GM21723 (cell line): ENCODE measurements around the gene HADHA.

ENCODE experiments used
- ATAC-seq: cut with Tn5 transposase; IDR thresholded peaks from one replicate; pipeline ENCODE4 v1.9.1; 2021; ENCODE audit warnings: mild to moderate bottlenecking, moderate library complexity; ENCODE audit not compliant: unreplicated experiment

HADHA gene

GRCh38 chr2:26245810-26246209 lies 1.4 kb upstream of the HADHA start:
- ATAC-seq: peak; percentile 58

- ATAC-seq: peak; percentile 12
Observed at GRCh38 chr2:26245231-26245732, 850 bp upstream of the HADHA start.

DNA sequence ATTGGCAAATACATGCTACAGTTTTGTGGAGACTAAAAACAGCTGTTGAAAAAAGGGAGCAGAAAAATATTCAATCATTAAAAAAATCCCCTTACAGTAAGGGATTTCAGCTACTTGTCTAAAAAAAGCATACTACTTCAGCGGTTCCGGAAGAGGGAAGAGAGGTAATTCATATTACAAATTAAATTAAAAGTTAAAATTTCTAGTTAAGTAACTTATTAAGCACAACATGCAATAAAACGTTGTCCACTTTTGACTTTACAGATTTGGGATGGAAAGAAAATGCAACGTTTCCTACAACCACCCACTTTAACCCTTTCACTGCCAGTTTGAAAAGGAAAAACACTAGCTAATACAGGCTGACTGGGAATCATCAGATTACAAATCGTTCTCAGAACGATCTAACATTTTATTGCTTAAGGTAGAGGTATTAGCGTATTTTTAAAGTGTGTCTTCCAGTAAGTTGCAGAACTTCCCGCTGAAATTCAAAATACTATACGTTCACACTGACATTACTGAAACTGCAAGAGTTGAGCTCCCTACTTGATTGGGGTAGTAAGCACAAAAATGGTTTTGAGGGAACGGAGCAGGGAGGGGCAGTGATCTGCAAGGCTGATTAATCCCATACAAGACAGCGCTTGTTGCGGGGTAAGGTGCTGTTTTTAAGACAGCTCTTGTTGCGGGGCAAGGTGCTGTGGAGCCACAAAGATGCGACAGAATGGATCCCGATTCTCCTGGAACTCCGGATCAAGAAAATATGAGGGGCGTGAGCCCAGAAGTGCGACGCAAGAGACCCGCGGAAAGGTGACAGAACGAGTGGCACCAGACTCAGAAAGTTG lies 743 bp downstream of the HADHA start:
- ATAC-seq: no peak

DNA sequence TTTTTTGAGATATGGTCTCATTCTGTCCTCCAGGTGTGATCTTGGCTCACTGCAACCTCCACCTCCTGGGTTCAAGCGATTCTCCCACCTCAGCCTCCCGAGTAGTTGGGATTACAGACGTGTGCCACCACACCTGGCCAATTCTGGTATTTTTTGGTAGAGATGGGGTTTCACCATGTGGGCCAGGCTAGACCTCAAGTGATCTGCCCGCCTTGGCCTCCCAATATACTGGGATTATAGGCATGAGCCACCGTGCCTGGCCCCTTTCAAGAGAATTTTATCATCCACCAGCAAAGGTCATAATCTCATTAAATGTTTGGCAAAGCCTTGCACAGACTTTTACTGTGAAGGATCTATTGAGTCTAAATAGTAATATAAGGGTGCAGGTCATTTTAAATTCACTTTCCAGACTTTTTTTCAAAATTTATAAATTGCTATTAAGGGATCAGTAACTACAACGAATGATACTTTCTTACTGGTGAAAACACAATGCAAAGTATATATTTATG lies 2.5 kb downstream of the HADHA start:
- no peak for ATAC-seq

DNA sequence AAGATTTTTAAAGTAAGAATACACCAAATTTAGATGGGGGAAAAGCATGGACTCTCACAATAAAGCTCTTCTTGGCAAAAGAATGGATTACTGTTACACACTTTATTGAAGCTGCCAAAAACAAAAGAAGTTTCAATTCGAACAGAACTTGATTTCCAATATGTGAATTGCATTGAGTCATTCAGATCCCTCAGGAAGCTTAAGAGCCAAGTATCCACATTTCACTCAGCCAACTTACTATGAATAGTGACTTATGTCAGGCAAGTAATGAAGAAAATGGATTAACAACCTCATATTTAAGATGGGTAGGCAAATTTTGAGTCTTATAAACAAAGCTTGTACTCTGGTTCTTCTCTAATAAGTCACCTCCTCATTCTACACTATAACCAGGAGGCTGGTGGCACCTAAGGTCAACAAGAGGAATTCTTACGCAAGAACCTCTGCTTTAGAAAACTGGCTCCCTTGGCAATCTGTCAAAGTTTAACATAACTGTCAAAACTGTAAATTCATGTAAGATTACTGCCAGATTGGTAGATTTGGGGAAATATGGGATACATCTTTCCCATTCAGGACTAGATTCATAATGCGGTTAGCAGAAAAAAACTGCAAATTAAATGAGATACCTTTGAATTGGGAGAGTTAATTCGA lies 6.0 kb downstream of the HADHA start:
- ATAC-seq: no peak

- no peak for ATAC-seq
Observed at GRCh38 chr2:26237868-26238267, 6.6 kb downstream of the HADHA start.

GRCh38 chr2:26235089-26235488 lies 9.3 kb downstream of the HADHA start:
- no peak for ATAC-seq

DNA sequence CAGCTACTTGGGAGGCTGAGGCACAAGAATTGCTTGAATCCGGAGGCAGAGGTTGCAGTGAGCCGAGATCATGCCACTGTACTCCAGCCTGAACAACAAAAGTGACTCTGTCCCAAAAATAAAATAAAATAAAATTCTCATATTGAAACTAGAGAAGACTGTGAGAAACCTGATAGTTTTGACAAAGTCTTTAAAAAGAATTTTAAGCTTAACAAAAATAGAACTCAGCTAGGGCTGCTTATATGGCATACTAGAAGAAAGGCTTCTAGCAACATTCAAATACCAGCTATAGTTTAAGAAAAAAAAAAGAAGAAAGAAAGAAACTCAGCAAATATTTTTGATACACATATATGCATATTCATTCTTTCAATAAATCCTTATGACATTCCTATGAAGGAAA lies 13.6 kb downstream of the HADHA start:
- ATAC-seq: no peak

GRCh38 chr2:26229595-26229994 lies 14.8 kb downstream of the HADHA start:
- ATAC-seq: no peak

GRCh38 chr2:26224095-26224494 lies 20.3 kb downstream of the HADHA start:
- no peak for ATAC-seq

DNA sequence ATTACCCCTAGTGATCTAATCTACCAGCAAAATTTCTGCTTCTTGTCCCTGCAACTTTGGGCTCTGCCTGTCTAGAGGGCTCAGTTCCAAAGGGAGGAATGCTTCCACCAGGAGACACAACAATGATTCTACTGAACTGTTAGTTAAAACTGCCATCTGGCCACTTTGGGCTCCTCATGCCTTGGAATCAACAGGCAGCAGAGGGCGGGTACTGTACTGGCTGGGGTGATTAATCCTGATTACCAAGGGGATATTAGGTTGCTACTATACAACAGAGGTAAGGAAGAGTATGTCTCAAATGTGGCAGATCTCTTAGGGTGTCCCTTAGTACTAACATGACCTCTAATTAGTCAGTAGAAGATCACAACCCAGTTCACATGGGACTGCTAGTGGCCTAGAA lies 21.4 kb downstream of the HADHA start:
- ATAC-seq: no peak

GRCh38 chr2:26217720-26218119 lies 26.7 kb downstream of the HADHA start:
- no peak for ATAC-seq

- ATAC-seq: no peak
Observed at GRCh38 chr2:26216587-26216986, 27.8 kb downstream of the HADHA start.

GRCh38 chr2:26215833-26216232 lies 28.6 kb downstream of the HADHA start:
- no peak for ATAC-seq

DNA sequence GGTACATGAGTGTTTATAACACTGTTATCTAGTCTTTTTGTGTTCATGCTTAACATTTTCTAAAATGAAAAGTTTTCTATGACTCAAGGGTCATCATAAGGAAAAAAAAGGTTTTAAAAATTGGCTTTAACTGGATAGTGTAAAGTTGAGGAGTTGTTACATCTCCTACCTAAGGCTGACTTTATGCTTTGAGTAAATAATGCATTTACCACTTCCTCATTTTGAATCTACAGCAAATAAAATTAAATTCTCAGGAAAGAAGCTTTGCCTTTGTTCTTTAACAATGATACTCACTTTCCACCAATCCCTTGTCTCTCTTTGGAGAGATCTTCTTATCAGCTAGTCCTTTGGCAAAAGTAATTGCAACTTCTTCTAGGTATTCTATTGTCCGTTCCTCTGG lies 29.7 kb downstream of the HADHA start:
- no peak for ATAC-seq

DNA sequence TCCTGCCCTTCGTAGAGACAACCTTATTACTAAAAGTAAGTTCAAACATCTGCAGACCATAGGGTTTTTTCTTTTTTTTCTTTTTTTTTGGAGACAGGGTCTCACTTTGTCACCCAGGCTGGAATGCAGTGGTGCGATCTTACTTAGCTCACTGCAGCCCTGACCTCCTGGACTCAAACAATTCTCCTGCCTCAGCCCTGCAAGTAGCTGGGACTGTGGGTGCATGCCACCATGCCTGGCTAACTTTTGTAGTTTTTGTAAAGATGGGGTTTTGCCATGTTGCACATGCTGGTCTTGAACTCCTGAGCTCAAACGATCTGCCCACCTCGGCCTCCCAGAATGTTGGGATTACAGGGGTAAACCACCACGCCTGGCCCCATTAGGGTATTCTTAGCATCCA lies 32.4 kb downstream of the HADHA start:
- no peak for ATAC-seq

DNA sequence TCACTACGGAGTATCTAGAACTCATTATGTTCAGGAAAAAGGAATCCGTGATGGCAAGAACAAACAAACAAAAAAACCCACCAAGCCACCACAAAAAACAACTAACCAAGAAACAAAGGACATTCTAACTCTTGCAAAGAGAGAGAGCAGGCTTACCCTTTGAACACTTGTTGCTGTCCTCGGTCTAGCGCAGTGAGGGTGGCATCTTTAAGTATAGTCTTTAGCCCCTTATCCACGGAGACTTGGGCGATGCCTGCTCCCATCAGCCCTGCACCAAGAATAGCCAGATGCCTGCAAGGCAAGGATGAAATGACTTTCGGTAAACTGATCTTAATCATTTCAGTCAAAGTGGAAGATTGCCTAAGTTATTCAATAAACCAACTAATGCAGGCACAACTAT lies 40.5 kb downstream of the HADHA start:
- ATAC-seq: no peak

DNA sequence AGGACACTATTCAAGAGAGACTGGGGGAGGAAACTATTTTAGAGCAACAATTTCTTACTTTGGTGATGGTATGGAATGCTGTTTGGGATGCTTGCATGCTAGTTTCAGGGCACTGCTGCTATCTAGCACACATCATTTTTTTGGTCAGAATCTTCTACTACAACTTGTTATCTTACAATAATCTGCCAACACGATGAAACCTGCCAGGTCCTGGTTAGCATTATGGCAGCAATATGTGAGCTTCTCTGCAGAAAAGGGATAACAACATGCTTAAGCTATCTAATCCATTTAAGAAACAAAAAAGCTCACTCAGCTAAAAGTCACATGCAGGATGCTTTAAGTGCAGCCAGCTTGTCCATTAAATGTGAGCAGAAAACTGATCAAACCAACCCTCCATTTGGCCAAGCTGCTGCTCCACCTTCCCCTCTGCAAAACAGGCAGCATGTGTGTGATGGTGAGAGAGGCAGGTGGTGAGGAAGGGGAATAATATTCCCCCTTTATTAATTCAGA lies 41.4 kb downstream of the HADHA start:
- ATAC-seq: no peak

DNA sequence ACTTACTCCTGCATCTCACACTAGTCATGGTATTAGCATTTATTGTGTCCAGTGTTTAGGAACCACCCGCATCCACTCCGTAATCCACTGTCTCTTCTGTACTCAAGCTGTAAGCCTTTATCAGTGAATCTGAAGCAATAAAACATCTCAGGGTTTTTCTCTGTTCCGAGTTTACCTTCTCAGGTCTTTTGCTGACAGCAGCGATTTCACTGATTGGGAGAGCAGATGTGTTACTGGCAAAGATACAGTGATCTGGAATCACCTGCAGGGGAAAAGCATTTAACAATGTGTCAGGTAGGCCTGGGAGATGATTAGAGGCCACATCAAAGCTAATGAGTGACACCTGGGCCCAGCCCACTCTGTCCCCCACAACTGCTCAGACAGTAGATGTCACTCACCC lies 46.9 kb downstream of the HADHA start:
- ATAC-seq: no peak

GRCh38 chr2:26196683-26197418 lies 47.6 kb downstream of the HADHA start:
- peak; percentile 74 for ATAC-seq
